HFFc6 (cell line): ENCODE results near the gene MRPL46. TPM values are rescaled to one million over a fixed set of nuclear protein-coding genes. Genes with fewer than 3 reads are reported as not detected.
A peak's percentile ranks its signal among the peaks of the same experiment; 100 is the strongest.

Source experiments
- DNase-seq: peaks from one replicate; pipeline ENCODE4 v3.0.0-alpha.2; 2018
- H3K27ac Mint-ChIP-seq: 2 replicates; pipeline ENCODE4 v1.8.0; 2020; ENCODE audit warnings: mild to moderate bottlenecking, mixed read lengths
- H3K27me3 Mint-ChIP-seq: 2 replicates; pipeline ENCODE4 v1.8.0; 2021; ENCODE audit warnings: mild to moderate bottlenecking, moderate library complexity, mixed read lengths; ENCODE audit not compliant: insufficient read depth
- H3K36me3 Mint-ChIP-seq: 2 replicates; pipeline ENCODE4 v1.8.0; 2021; ENCODE audit warnings: low read depth, mixed read lengths
- H3K4me1 Mint-ChIP-seq: 2 replicates; pipeline ENCODE4 v1.8.0; 2020; ENCODE audit warnings: low read depth, mixed read lengths
- H3K4me3 Mint-ChIP-seq: 2 replicates; pipeline ENCODE4 v1.8.0; 2020; ENCODE audit warnings: mild to moderate bottlenecking, moderate library complexity, mixed read lengths
- H3K9me3 Mint-ChIP-seq: 2 replicates; pipeline ENCODE4 v1.8.0; 2020; ENCODE audit warnings: mild to moderate bottlenecking, mixed read lengths
- total RNA-seq, 6 experiments: library from RNA; stranded (reverse); fragmentation: NEBNext Ultra II Directional; extraction: Animal tissue kit (Norgen Biotek cat#: 25700); gene quantifications; 2 replicates in 1 of 6; 3 replicates in 5 of 6; pipeline ENCODE4 v1.2.3, GENCODE V29; 2021
- TF ChIP-seq, protein P1 (sequence below): fragments of 200-600 bp; sonication (generic); IDR thresholded peaks from 2 replicates; pipeline ENCODE4 v1.5.0; 2021; ENCODE audit warnings: antibody characterized with exemption, mild to moderate bottlenecking

The MRPL46 gene
- total RNA-seq, 6 experiments from 2014 or later, result 27.3 to 31.3 (median 29.0) TPM

DNA sequence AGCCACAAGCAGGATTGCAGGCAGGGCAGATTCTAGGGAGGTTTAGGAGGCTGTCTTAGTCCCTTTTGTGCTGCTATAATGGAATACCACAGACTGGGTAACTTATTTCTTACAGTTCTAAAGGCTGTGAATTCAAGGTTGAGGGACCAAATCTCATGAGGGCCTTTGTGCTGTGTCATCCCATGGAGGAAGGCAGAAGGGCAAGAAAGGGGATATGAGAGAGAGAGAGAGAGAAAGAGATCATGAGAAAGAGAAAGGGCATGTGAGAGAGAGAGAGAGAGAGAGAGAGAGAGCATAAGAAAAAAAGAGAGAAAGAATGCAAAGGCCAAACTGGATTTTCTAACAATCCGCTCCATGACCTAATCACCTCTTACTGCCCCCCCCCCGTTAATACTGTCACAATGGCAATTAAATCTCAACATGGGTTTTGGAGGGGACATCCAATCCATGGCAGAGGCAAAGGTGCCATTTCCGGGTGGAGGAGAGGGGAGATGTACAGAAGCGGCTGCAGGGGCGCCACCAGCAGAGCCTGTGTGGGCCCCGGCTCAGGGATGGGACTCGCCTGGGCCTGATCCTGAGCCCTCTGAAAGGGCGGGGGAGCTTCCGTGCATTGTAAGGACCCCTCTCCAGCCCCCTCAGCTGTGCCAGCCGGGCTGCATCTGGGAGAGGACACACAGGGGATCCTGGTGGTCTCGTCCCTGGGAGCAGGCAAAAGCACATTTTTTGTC lies 20.8 kb upstream of the MRPL46 start:
- H3K27ac Mint-ChIP-seq, result peak overlapping the region; percentile 54
- H3K27me3 Mint-ChIP-seq, result no peaks in the 10 kb centered on the region
- no peak for DNase-seq
- H3K9me3 Mint-ChIP-seq, result no peaks in the 10 kb centered on the region
- no peaks in the 10 kb centered on the region for H3K36me3 Mint-ChIP-seq
- TF ChIP-seq, protein P1, sequence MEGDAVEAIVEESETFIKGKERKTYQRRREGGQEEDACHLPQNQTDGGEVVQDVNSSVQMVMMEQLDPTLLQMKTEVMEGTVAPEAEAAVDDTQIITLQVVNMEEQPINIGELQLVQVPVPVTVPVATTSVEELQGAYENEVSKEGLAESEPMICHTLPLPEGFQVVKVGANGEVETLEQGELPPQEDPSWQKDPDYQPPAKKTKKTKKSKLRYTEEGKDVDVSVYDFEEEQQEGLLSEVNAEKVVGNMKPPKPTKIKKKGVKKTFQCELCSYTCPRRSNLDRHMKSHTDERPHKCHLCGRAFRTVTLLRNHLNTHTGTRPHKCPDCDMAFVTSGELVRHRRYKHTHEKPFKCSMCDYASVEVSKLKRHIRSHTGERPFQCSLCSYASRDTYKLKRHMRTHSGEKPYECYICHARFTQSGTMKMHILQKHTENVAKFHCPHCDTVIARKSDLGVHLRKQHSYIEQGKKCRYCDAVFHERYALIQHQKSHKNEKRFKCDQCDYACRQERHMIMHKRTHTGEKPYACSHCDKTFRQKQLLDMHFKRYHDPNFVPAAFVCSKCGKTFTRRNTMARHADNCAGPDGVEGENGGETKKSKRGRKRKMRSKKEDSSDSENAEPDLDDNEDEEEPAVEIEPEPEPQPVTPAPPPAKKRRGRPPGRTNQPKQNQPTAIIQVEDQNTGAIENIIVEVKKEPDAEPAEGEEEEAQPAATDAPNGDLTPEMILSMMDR, result no peak
- peaks cover 44% of the 10 kb centered on the region for H3K4me1 Mint-ChIP-seq
- H3K4me3 Mint-ChIP-seq, result no peak overlapping the region

DNA sequence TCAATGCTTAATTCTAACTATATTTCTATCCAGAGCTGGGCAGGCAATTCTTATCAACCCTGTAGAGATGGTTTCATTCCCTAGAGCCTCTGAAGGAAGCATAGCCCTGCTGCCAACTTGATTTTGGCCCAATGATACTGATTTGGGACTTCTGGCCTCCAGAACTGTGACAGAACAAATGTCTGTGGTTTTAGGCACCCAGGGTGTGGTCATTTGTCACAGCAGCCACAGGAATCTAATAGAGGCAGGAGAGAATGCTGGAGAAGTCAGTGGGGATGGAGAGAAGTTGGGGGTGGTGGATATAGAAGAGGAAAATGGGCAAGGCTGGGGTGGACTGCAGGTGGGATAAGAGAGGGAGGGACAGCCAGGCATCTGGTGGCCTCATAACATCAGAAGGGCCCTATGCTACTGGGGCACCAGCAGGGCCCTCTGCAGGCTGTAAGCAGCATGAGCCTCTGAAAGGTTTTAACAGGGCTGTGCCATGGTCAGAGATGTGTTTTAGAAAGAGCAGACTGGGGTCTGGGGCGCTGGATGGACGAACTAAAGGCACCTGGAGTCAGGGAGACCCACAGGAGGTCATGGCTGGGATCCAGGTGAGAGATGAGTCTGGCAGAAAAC lies 20.1 kb upstream of the MRPL46 start:
- no peaks in the 10 kb centered on the region for H3K36me3 Mint-ChIP-seq
- H3K4me1 Mint-ChIP-seq, result peaks cover 44% of the 10 kb centered on the region
- H3K27ac Mint-ChIP-seq, result peak overlapping the region; percentile 54
- H3K27me3 Mint-ChIP-seq, result no peaks in the 10 kb centered on the region
- TF ChIP-seq, protein P1, result peak; percentile 28; the same call in 1 of the 2 replicates
- DNase-seq, result peak; percentile 34
- H3K9me3 Mint-ChIP-seq, result no peaks in the 10 kb centered on the region
- H3K4me3 Mint-ChIP-seq, result peak overlapping the region; percentile 1; the same call in 1 of the 2 replicates

DNA sequence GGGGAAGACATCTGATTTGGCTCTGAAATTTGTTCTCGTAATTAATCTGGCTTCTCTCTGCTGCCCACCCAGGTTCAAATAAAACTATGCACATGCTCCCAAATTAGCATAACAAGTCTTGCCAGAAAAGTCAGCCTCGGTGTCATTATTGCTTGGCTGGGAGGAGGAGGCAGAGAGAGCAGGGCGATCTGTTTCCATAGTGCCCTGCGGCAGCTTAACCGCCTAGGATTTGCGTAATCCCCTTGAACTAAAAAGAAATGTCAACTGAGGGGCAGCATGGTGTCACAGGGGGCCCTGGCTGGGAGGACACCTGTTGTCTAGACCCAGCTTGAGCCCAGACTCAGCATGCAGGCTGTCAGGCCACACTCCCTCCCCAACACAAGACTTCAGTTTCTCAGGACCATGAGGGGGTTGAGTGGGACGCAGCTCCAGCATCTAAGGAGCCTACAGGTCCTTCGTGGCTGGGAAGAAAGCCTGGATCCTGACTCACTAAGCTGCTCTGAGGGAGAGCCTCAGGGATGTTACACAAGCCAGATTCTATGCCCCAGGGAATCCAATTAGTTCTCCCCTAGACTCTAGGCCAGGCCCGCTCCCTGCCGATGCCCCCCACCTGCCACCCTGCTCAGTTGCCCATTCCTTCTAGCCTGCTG lies 17.6 kb upstream of the MRPL46 start:
- TF ChIP-seq, protein P1, result no peak
- H3K27ac Mint-ChIP-seq, result peak overlapping the region; percentile 46; the same call in 1 of the 2 replicates
- peaks cover 2% of the 10 kb centered on the region; the same call in 1 of the 2 replicates for H3K27me3 Mint-ChIP-seq
- no peaks in the 10 kb centered on the region for H3K36me3 Mint-ChIP-seq
- no peaks in the 10 kb centered on the region for H3K9me3 Mint-ChIP-seq
- DNase-seq, result peak; percentile 76
- peak overlapping the region; percentile 27 for H3K4me3 Mint-ChIP-seq
- H3K4me1 Mint-ChIP-seq, result peaks cover 44% of the 10 kb centered on the region

DNA sequence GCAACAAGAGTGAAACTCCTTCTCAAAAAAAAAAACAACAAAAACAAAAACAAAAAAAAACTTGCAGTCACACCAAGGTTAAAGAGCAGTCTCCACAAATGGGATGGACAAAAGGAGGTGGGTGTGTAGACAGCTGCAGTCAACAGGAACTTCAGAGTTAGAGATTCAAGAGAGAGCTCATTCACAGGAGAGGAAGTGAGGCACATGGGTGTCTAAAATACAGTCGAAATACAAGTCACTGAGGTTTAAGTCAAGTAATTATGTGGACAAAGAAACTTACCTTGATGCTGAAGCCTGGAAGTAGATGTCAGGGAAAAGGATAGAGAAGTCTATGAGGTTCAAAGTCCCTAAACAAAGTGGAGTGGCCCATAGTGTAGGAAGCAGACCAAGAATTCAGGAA lies 15.1 kb upstream of the MRPL46 start:
- Mint-ChIP-seq H3K4me1 (peaks cover 35% of the 10 kb centered on the region), H3K27me3 (peaks cover 2% of the 10 kb centered on the region; the same call in 1 of the 2 replicates), H3K9me3 (no peaks in the 10 kb centered on the region), H3K27ac (no peak overlapping the region), H3K36me3 (no peaks in the 10 kb centered on the region), H3K4me3 (no peak overlapping the region)
- no peak for DNase-seq
- TF ChIP-seq, protein P1, result no peak

DNA sequence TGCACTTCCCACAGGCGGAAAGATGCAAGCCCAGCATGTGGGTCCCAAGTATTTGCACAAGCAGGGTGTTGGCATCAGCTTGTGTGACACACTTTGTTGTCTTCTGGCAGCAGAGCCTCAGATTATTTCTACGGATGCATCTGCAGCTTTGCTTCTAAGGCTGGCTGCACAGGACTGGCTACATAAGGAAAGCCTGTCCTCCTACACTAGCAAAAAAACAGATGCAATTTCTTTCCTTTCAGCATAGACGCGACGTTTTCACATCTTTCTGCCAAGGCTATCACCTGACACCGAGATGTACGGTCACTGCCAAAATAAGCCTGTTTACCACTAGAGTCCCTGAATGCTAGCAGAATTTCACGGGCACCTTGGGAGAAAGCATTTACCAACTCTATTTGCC lies 13.8 kb upstream of the MRPL46 start:
- no peak for DNase-seq
- Mint-ChIP-seq H3K27me3 (peaks cover 2% of the 10 kb centered on the region; the same call in 1 of the 2 replicates), H3K4me3 (no peak overlapping the region), H3K27ac (no peak overlapping the region), H3K9me3 (no peaks in the 10 kb centered on the region), H3K36me3 (no peaks in the 10 kb centered on the region), H3K4me1 (peaks cover 29% of the 10 kb centered on the region)
- TF ChIP-seq, protein P1, result no peak
